Measurements from ENCODE around the gene ARCN1.

ARCN1 gene

DNA sequence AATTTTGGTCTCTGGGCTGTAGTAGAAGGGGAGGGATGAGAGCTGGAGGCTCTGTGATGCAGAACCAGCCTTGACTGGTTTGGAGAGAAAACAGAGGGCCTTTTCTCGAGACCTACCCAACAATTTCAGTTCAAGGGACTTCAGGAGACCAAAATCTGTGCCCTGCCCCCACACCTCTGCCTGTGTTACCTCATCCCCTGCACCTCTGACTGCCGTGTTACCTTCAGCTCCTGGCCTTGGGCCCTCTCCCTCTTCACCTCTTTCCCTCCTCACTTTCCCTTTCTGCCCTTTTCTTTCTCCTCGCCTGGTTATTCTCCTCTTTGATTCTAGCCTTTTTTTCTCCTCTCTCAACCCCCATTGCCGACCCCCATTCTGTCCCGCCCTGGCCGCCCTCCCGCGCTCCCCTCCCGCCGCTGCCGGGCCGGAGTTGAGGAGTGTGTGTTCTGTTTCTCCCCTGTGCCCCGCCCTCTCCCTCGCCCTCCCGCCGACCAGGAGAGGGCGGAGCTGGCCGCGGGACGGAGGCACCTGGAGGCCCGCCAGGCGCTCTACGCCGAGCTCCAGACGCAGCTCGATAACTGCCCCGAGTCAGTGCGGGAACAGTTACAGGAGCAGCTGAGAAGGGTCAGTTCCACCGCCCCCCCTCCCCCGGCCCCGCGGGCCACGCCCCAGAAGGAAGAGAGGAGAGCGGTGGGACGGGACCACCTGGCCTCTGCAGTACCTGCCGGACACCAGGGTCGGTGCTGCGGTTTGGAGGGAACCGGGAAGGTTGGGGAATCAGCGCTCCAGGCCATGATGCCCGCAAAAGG is 62.4 kb downstream of the ARCN1 start:
- TF ChIP-seq OSR1 (CRISPR knock-in tag; IDR thresholded peaks at IDR 0.05) (no peak), ZFP3 (CRISPR knock-in tag; IDR thresholded peaks at IDR 0.05) (no peak), ZFP30 (CRISPR knock-in tag; IDR thresholded peaks at IDR 0.05) (no peak), ZC3H10 (CRISPR knock-in tag; IDR thresholded peaks at IDR 0.05) (no peak), ZNF565 (CRISPR knock-in tag; conservative IDR thresholded peaks at IDR 0.05; ENCODE audit: low read depth) (no peak), RARB (CRISPR knock-in tag; IDR thresholded peaks at IDR 0.05) (no peak), ZNF70 (CRISPR knock-in tag; IDR thresholded peaks at IDR 0.05) (no peak), ESRRG (CRISPR knock-in tag; IDR thresholded peaks at IDR 0.05) (no peak), ARNTL (CRISPR knock-in tag; IDR thresholded peaks at IDR 0.05; ENCODE audit: borderline replicate concordance, low read depth) (no peak)
- TF ChIP-seq, protein P1, sequence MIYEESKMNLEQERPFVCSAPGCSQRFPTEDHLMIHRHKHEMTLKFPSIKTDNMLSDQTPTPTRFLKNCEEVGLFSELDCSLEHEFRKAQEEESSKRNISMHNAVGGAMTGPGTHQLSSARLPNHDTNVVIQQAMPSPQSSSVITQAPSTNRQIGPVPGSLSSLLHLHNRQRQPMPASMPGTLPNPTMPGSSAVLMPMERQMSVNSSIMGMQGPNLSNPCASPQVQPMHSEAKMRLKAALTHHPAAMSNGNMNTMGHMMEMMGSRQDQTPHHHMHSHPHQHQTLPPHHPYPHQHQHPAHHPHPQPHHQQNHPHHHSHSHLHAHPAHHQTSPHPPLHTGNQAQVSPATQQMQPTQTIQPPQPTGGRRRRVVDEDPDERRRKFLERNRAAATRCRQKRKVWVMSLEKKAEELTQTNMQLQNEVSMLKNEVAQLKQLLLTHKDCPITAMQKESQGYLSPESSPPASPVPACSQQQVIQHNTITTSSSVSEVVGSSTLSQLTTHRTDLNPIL (CRISPR knock-in tag; IDR thresholded peaks at IDR 0.05; ENCODE audit: low read depth), result no peak
- TF ChIP-seq, protein P2, sequence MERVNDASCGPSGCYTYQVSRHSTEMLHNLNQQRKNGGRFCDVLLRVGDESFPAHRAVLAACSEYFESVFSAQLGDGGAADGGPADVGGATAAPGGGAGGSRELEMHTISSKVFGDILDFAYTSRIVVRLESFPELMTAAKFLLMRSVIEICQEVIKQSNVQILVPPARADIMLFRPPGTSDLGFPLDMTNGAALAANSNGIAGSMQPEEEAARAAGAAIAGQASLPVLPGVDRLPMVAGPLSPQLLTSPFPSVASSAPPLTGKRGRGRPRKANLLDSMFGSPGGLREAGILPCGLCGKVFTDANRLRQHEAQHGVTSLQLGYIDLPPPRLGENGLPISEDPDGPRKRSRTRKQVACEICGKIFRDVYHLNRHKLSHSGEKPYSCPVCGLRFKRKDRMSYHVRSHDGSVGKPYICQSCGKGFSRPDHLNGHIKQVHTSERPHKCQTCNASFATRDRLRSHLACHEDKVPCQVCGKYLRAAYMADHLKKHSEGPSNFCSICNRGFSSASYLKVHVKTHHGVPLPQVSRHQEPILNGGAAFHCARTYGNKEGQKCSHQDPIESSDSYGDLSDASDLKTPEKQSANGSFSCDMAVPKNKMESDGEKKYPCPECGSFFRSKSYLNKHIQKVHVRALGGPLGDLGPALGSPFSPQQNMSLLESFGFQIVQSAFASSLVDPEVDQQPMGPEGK (CRISPR knock-in tag; IDR thresholded peaks at IDR 0.05; ENCODE audit: borderline replicate concordance), result no peak
- TF ChIP-seq, protein P3, sequence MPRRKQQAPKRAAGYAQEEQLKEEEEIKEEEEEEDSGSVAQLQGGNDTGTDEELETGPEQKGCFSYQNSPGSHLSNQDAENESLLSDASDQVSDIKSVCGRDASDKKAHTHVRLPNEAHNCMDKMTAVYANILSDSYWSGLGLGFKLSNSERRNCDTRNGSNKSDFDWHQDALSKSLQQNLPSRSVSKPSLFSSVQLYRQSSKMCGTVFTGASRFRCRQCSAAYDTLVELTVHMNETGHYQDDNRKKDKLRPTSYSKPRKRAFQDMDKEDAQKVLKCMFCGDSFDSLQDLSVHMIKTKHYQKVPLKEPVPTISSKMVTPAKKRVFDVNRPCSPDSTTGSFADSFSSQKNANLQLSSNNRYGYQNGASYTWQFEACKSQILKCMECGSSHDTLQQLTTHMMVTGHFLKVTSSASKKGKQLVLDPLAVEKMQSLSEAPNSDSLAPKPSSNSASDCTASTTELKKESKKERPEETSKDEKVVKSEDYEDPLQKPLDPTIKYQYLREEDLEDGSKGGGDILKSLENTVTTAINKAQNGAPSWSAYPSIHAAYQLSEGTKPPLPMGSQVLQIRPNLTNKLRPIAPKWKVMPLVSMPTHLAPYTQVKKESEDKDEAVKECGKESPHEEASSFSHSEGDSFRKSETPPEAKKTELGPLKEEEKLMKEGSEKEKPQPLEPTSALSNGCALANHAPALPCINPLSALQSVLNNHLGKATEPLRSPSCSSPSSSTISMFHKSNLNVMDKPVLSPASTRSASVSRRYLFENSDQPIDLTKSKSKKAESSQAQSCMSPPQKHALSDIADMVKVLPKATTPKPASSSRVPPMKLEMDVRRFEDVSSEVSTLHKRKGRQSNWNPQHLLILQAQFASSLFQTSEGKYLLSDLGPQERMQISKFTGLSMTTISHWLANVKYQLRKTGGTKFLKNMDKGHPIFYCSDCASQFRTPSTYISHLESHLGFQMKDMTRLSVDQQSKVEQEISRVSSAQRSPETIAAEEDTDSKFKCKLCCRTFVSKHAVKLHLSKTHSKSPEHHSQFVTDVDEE (CRISPR knock-in tag; IDR thresholded peaks at IDR 0.05), result no peak
- TF ChIP-seq, protein P4, sequence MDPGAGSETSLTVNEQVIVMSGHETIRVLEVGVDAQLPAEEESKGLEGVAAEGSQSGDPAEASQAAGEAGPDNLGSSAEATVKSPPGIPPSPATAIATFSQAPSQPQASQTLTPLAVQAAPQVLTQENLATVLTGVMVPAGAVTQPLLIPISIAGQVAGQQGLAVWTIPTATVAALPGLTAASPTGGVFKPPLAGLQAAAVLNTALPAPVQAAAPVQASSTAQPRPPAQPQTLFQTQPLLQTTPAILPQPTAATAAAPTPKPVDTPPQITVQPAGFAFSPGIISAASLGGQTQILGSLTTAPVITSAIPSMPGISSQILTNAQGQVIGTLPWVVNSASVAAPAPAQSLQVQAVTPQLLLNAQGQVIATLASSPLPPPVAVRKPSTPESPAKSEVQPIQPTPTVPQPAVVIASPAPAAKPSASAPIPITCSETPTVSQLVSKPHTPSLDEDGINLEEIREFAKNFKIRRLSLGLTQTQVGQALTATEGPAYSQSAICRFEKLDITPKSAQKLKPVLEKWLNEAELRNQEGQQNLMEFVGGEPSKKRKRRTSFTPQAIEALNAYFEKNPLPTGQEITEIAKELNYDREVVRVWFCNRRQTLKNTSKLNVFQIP (CRISPR knock-in tag; IDR thresholded peaks at IDR 0.05; ENCODE audit: borderline replicate concordance, low read depth), result no peak
- ATAC-seq, result peak; percentile 3; the same call in 2 of the 3 replicates

DNA sequence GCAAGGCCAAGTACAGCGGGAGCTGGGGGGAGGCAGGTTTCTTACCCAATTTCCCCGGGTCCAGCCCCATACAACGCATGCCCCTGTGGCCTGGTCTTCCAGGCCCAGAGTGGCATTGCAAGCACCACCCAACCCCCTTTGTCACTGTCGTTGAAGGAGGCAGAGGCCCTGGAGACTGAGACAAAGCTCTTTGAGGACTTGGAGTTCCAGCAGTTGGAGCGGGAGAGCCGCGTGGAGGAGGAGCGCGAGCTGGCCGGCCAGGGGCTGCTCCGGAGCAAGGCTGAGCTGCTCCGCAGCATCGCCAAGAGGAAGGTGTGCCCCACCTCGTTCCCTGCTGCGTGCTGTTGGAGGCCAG is 63.0 kb downstream of the ARCN1 start:
- ATAC-seq, result no peak
- no peak for TF ChIP-seq GLIS3 (CRISPR knock-in tag; IDR thresholded peaks at IDR 0.05)
- no peak for TF ChIP-seq CSDC2 (CRISPR knock-in tag; IDR thresholded peaks at IDR 0.05)
- no peak for TF ChIP-seq ZFP30 (CRISPR knock-in tag; IDR thresholded peaks at IDR 0.05)
- no peak for TF ChIP-seq ZNF8 (CRISPR knock-in tag; IDR thresholded peaks at IDR 0.05)
- no peak for TF ChIP-seq TCF4 (CRISPR knock-in tag; IDR thresholded peaks at IDR 0.05; ENCODE audit: borderline replicate concordance)
- no peak for TF ChIP-seq SNAI2 (CRISPR knock-in tag; IDR thresholded peaks at IDR 0.05)
- TF ChIP-seq, protein P5, sequence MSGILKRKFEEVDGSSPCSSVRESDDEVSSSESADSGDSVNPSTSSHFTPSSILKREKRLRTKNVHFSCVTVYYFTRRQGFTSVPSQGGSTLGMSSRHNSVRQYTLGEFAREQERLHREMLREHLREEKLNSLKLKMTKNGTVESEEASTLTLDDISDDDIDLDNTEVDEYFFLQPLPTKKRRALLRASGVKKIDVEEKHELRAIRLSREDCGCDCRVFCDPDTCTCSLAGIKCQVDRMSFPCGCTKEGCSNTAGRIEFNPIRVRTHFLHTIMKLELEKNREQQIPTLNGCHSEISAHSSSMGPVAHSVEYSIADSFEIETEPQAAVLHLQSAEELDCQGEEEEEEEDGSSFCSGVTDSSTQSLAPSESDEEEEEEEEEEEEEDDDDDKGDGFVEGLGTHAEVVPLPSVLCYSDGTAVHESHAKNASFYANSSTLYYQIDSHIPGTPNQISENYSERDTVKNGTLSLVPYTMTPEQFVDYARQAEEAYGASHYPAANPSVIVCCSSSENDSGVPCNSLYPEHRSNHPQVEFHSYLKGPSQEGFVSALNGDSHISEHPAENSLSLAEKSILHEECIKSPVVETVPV (CRISPR knock-in tag; IDR thresholded peaks at IDR 0.05), result no peak
- no peak for TF ChIP-seq ZNF565 (CRISPR knock-in tag; conservative IDR thresholded peaks at IDR 0.05; ENCODE audit: low read depth)
- no peak for TF ChIP-seq ZC3H10 (CRISPR knock-in tag; IDR thresholded peaks at IDR 0.05)
- no peak for TF ChIP-seq OSR1 (CRISPR knock-in tag; IDR thresholded peaks at IDR 0.05)
- TF ChIP-seq BACH2 (CRISPR knock-in tag; IDR thresholded peaks at IDR 0.05; ENCODE audit: borderline replicate concordance), result no peak
- TF ChIP-seq ISL1 (CRISPR knock-in tag; IDR thresholded peaks at IDR 0.05), result no peak
- no peak for TF ChIP-seq PPARA (CRISPR knock-in tag; IDR thresholded peaks at IDR 0.05; ENCODE audit: borderline replicate concordance)
- no peak for TF ChIP-seq ZFP3 (CRISPR knock-in tag; IDR thresholded peaks at IDR 0.05)
